ENCODE measurements around the gene SMIM24. TPM values are rescaled to one million over a fixed set of nuclear protein-coding genes. Genes with fewer than 3 reads are reported as not detected.
A peak's percentile ranks its signal among the peaks of the same experiment; 100 is the strongest.

The SMIM24 gene
- total RNA-seq, 3 donors from 2014 or later (not counting 1 experiment from before 2014, with no cell fraction given) = 0.33 to 0.42 TPM; not detected in 1

DNA sequence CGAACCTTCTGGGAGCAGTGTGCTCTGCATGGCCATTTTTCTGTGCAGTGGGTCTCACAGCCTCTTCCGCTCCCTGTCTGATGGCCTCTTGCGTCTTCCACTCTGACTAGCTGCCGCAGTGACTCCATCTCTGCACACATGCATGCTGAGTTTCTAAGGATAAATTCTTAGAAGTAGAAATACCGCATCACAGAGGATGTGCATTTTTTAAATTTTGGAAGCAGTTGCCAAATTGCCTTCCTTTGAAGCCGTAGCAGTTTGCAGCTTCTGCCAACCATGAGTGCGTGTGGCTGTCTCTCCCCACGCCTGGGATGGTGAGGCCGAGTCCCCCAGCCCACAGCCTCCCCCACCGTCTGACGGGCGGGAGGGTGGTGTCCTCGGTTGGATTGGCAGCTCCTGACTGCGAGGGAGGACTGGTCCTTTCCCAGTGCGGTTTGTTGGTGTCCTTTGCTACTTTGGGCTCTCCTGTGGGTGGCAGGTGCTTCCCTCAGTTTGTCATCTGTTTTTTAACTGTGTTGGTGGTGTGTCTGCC, 35.6 kb upstream of the SMIM24 start:
- no peaks in the 10 kb centered on the region for H3K9me3 ChIP-seq (ENCODE audit: control insufficient read depth, insufficient read depth, low read length)
- WGBS (ENCODE audit: insufficient coverage) = 79% methylated on average over 15 of the region's 15 CpGs
- H3K36me3 ChIP-seq (ENCODE audit: control insufficient read depth, insufficient read depth, low read length) = peaks cover 12% of the 10 kb centered on the region
- H3K4me3 ChIP-seq (ENCODE audit: low read length) = no peak overlapping the region
- H3K27ac Mint-ChIP-seq = peak overlapping the region in 1 of 2 donors; percentile 61
- H3K4me1 Mint-ChIP-seq = peaks cover 8 to 25% of the 10 kb centered on the region in 2 donors
- no peak overlapping the region for H3K4me3 Mint-ChIP-seq
- H3K27me3 ChIP-seq (ENCODE audit: control insufficient read depth, insufficient read depth, low read length) = no peaks in the 10 kb centered on the region
- intact Hi-C loops (cut with micrococcal nuclease) = no loop called here
- H3K9me3 Mint-ChIP-seq = no peaks in the 10 kb centered on the region
- ATAC-seq (no peak), DNase-seq (no peak)
- H3K27me3 Mint-ChIP-seq (ENCODE audit: low read depth in 2 of 2) = no peaks in the 10 kb centered on the region
- H3K27ac ChIP-seq (ENCODE audit: low read length) = no peak overlapping the region
- H3K36me3 Mint-ChIP-seq = no peaks in the 10 kb centered on the region
- H3K4me1 ChIP-seq (ENCODE audit: control insufficient read depth, insufficient read depth, low read length) = peaks cover 28% of the 10 kb centered on the region
- TF ChIP-seq, protein P1, sequence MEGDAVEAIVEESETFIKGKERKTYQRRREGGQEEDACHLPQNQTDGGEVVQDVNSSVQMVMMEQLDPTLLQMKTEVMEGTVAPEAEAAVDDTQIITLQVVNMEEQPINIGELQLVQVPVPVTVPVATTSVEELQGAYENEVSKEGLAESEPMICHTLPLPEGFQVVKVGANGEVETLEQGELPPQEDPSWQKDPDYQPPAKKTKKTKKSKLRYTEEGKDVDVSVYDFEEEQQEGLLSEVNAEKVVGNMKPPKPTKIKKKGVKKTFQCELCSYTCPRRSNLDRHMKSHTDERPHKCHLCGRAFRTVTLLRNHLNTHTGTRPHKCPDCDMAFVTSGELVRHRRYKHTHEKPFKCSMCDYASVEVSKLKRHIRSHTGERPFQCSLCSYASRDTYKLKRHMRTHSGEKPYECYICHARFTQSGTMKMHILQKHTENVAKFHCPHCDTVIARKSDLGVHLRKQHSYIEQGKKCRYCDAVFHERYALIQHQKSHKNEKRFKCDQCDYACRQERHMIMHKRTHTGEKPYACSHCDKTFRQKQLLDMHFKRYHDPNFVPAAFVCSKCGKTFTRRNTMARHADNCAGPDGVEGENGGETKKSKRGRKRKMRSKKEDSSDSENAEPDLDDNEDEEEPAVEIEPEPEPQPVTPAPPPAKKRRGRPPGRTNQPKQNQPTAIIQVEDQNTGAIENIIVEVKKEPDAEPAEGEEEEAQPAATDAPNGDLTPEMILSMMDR (IDR thresholded peaks at IDR 0.05) = no peak

DNA sequence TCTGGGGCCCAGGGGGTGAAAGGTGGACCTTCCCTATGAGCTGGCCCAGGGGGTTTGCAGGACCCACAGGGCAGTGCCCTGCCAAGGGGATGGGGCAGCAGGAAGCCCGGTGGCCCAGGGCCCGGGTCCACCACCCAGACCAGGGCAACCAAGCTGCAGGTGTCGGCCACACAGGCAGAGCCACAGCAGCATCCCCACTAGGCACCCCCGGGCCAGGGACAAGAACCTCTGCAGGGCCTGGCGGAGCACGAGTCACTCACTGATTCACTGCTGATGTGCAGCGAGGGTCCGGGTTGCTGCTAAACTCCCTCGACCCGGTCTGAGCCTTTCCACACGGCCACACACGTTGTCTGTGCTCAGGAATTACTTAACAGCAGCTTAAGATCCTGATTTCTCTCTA, 34.6 kb upstream of the SMIM24 start:
- Mint-ChIP-seq H3K36me3 (no peaks in the 10 kb centered on the region), H3K27me3 (ENCODE audit: low read depth in 2 of 2) (no peaks in the 10 kb centered on the region), H3K9me3 (no peaks in the 10 kb centered on the region), H3K4me3 (no peak overlapping the region), H3K4me1 (peaks cover 8 to 27% of the 10 kb centered on the region in 2 donors), H3K27ac (peak overlapping the region in 1 of 2 donors; percentile 24)
- TF ChIP-seq, protein P1 (IDR thresholded peaks at IDR 0.05) = no peak
- H3K4me1 ChIP-seq (ENCODE audit: control insufficient read depth, insufficient read depth, low read length) = peaks cover 32% of the 10 kb centered on the region
- no peaks in the 10 kb centered on the region for H3K27me3 ChIP-seq (ENCODE audit: control insufficient read depth, insufficient read depth, low read length)
- DNase-seq (no peak), ATAC-seq (no peak)
- H3K36me3 ChIP-seq (ENCODE audit: control insufficient read depth, insufficient read depth, low read length) = peaks cover 14% of the 10 kb centered on the region
- WGBS (ENCODE audit: insufficient coverage) = 92% methylated on average over 12 of the region's 12 CpGs
- H3K27ac ChIP-seq (ENCODE audit: low read length) = no peak overlapping the region
- H3K9me3 ChIP-seq (ENCODE audit: control insufficient read depth, insufficient read depth, low read length) = no peaks in the 10 kb centered on the region
- no peak overlapping the region for H3K4me3 ChIP-seq (ENCODE audit: low read length)
- intact Hi-C loops (cut with micrococcal nuclease) = no loop called here

DNA sequence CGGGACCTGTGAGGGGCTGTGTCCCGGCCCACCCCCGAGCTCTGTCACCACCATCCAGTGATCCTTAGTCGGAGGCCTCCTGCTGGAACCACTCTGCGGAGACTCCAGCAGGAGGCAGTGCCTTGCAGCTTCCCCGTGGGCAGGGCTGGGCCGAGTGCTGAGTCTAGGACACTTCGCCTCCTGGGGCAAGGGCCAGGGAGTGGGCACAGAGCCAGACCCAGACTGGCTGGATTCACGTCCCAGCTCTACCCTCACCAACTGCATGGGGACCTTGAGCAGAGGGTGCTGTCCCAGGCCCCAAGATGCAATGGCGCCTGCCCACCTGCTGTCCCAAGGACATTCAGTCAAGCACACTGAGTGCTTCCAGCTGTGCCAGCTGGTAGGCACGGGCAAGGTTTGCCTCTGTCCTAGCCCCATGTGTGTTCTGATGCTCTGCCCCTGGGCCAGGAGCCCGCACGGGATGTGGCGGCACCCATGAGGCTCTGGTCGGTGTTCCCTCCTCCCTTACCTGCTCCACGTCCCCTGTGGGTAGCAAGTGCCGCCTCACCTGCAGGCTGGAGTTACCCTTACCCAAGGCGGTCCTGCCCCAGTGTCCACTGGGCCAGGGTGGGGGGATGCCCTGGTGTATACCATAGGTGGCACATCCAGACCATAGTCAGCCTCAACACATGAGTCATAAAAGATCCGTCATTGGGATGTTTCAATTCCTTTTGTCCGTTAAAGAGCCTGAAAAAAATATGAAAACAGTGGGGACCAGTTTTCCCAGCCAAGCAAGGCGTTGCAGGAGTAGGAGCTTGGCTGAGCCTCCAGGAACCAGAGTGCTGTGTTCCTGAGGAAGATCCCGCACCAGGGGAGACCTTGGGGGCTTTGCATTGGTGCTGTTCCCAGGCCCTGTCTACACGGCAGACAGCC, 33.2 kb upstream of the SMIM24 start:
- ATAC-seq (no peak), DNase-seq (no peak)
- Mint-ChIP-seq H3K36me3 (no peaks in the 10 kb centered on the region), H3K4me3 (no peak overlapping the region), H3K4me1 (peaks cover 23 to 41% of the 10 kb centered on the region in 2 donors), H3K27me3 (ENCODE audit: low read depth in 2 of 2) (no peaks in the 10 kb centered on the region), H3K27ac (no peak overlapping the region), H3K9me3 (no peaks in the 10 kb centered on the region)
- no peaks in the 10 kb centered on the region for H3K27me3 ChIP-seq (ENCODE audit: control insufficient read depth, insufficient read depth, low read length)
- intact Hi-C loops (cut with micrococcal nuclease) = no loop called here
- WGBS (ENCODE audit: insufficient coverage) = 94% methylated on average over 23 of the region's 23 CpGs
- peaks cover 46% of the 10 kb centered on the region for H3K4me1 ChIP-seq (ENCODE audit: control insufficient read depth, insufficient read depth, low read length)
- H3K9me3 ChIP-seq (ENCODE audit: control insufficient read depth, insufficient read depth, low read length) = no peaks in the 10 kb centered on the region
- TF ChIP-seq, protein P1 (IDR thresholded peaks at IDR 0.05) = no peak
- H3K4me3 ChIP-seq (ENCODE audit: low read length) = no peak overlapping the region
- H3K27ac ChIP-seq (ENCODE audit: low read length) = no peak overlapping the region
- peaks cover 11% of the 10 kb centered on the region for H3K36me3 ChIP-seq (ENCODE audit: control insufficient read depth, insufficient read depth, low read length)
